Measurements from ENCODE around the gene ADGRG3. TPM values are rescaled to one million over a fixed set of nuclear protein-coding genes. Genes with fewer than 3 reads are reported as not detected.

The ADGRG3 gene
- total and polyA plus RNA-seq, 2 of the 8 experiments (the other 6 are each of a cell fraction or from before 2014, with no cell fraction given), result 0.28 to 0.98 TPM

DNA sequence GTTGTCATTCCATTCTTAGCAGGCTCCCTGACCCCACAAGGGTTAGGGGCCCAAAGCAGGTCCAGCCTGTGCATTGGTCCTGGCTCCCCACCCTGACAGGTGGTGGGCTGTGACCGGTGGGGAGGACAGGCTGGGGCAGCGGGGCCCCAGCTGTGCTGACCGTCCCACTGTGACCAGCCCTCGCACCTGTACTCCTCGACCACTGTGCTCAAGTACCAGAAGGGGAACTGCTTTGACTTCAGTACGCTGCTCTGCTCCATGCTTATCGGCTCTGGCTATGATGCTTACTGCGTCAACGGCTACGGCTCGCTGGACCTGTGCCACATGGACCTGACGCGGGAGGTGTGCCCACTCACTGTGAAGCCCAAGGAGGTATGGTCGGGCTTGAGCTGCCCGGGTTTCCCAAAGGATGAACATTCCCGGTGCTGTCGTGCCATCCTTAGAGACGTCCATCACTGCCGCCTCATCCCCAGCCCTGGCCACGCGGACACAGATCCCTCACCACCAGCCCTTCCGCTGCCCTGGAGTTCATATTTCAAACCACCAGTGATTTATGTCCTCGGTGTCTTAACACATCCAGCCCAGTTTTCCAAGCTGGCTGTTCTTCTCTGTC lies 33.8 kb downstream of the ADGRG3 start:
- Histone ChIP-seq H3K23ac (ENCODE audit: insufficient read length) (no peak overlapping the region), H3K9me3 (ENCODE audit: insufficient read depth in 2 of 2, low read depth in 1 of 2, low read length in 1 of 2) (no peaks in the 10 kb centered on the region), H2BK120ac (replicated peaks; ENCODE audit: low read depth, low read length) (no peak overlapping the region), H3K4me2 (ENCODE audit: insufficient read depth in 1 of 2, low read depth in 2 of 2, low read length in 2 of 2) (no peak overlapping the region), H2BK5ac (ENCODE audit: low read depth, low read length) (no peak overlapping the region), H4K5ac (ENCODE audit: insufficient read length, low read depth, low read length) (no peak overlapping the region), H3K23me2 (ENCODE audit: low read depth, low read length) (peaks cover 18% of the 10 kb centered on the region; the same call in 1 of the 2 replicates), H3K79me1 (ENCODE audit: low read depth, low read length) (no peaks in the 10 kb centered on the region), H4K91ac (replicated peaks; ENCODE audit: insufficient read length, low read length) (no peak overlapping the region), H2BK15ac (ENCODE audit: low read length) (no peak overlapping the region), H3K27ac (ENCODE audit: low read depth, low read length) (no peak overlapping the region), H3K27me3 (replicated peaks in 1 of 4; ENCODE audit: control insufficient read depth in 3 of 4, extremely low read depth in 1 of 4, insufficient read depth in 3 of 4, low read length in 3 of 4) (no peaks in the 10 kb centered on the region; a peak in 1 of 7 replicates), H4K8ac (ENCODE audit: extremely low read depth, insufficient read depth, low read length) (no peak overlapping the region), H4K20me1 (replicated peaks in 1 of 2; ENCODE audit: control insufficient read depth in 1 of 2, insufficient read depth in 2 of 2, low read length in 2 of 2) (peaks cover 0 to 3% of the 10 kb centered on the region in 2 experiments), H3K4me1 (replicated peaks in 1 of 4; ENCODE audit: control insufficient read depth in 3 of 4, insufficient read depth in 4 of 4, low read length in 3 of 4) (no peaks in the 10 kb centered on the region), H2BK20ac (ENCODE audit: low read length) (no peak overlapping the region), H3K14ac (ENCODE audit: insufficient read length) (no peak overlapping the region), H2AK5ac (ENCODE audit: low read depth, low read length) (no peak overlapping the region), H3K36me3 (ENCODE audit: control insufficient read depth in 2 of 4, insufficient read depth in 4 of 4, low read length in 3 of 4) (no peaks in the 10 kb centered on the region), H3K56ac (replicated peaks; ENCODE audit: insufficient read length, low read depth, low read length) (no peak overlapping the region), H3K9ac (replicated peaks in 1 of 4; ENCODE audit: extremely low read depth in 1 of 4, low read depth in 3 of 4, low read length in 3 of 4) (no peak overlapping the region), H3K18ac (ENCODE audit: extremely low read depth, low read length) (no peak overlapping the region), H2BK12ac (ENCODE audit: low read depth, low read length) (no peak overlapping the region), H3K4me3 (ENCODE audit: extremely low read depth in 1 of 4, insufficient read depth in 2 of 4, low read depth in 3 of 4, low read length in 4 of 4) (no peak overlapping the region), H3K4ac (replicated peaks; ENCODE audit: insufficient read length, low read depth, low read length) (no peak overlapping the region), H2AFZ (ENCODE audit: low read length) (no peak overlapping the region), H3K79me2 (ENCODE audit: control insufficient read depth in 1 of 2, insufficient read depth in 2 of 2, low read length in 2 of 2) (no peaks in the 10 kb centered on the region)
- TF ChIP-seq MAFK (IDR thresholded peaks at IDR 0.05; ENCODE audit: low read depth, low read length), result no peak
- no peak for TF ChIP-seq EGR1 (IDR thresholded peaks at IDR 0.05; ENCODE audit: borderline replicate concordance, low read depth, low read length)
- no peak for TF ChIP-seq BCL11A (IDR thresholded peaks at IDR 0.05; ENCODE audit: low read depth in 2 of 2, low read length in 2 of 2)
- TF ChIP-seq ATF3 (IDR thresholded peaks at IDR 0.05; ENCODE audit: insufficient read depth, low read depth, low read length), result no peak
- TF ChIP-seq POU5F1 (IDR thresholded peaks at IDR 0.05; ENCODE audit: low read depth, low read length), result no peak
- no peak for TF ChIP-seq SP4 (IDR thresholded peaks at IDR 0.05; ENCODE audit: low read length)
- no peak for TF ChIP-seq CBX5 (IDR thresholded peaks at IDR 0.05; ENCODE audit: low read depth, low read length)
- no peak for TF ChIP-seq BRCA1 (IDR thresholded peaks at IDR 0.05; ENCODE audit: low read depth, low read length)
- TF ChIP-seq ZNF274 (IDR thresholded peaks at IDR 0.05; ENCODE audit: borderline replicate concordance, extremely low read depth, low read length), result no peak
- TF ChIP-seq MAX (IDR thresholded peaks at IDR 0.05), result no peak
- TF ChIP-seq BACH1 (IDR thresholded peaks at IDR 0.05; ENCODE audit: low read length), result no peak
- TF ChIP-seq PHF8 (conservative IDR thresholded peaks at IDR 0.05; ENCODE audit: low read depth, low read length), result no peak
- no peak for TF ChIP-seq GTF2F1 (IDR thresholded peaks at IDR 0.05; ENCODE audit: borderline replicate concordance, low read depth, low read length)
- CTCF ChIA-PET (ENCODE audit: partially characterized antibody), result interaction anchor here (0.7 to 1.0 kb wide), 2 partner anchors 17 to 23 kb away, joined by 3 to 4 read pairs; no protein-coding TSS in a partner anchor
- DNase-seq (ENCODE audit: low read depth in 1 of 2, low spot score in 2 of 2) (no peak), FAIRE-seq (no peak)
- WGBS, 2 experiments (ENCODE audit: extremely low coverage in 1 of 2, insufficient coverage in 1 of 2, insufficient read length in 1 of 2, insufficient replicate concordance in 2 of 2, low coverage in 1 of 2, low lambda C conversion rate in 2 of 2, missing lambda C conversion rate in 1 of 2), result 87% methylated on average over 23 of the region's 23 CpGs; no CpG with 5 or more reads in 1 of the 2 experiments
- POLR2A ChIA-PET (ENCODE audit: partially characterized antibody), result interaction anchor here (2.2 kb wide), 1 partner anchor 12 kb away, joined by 6 read pairs; no protein-coding TSS in a partner anchor
